ENCODE measurements around the gene PPP1R9A. TPM values are rescaled to one million over a fixed set of nuclear protein-coding genes. Genes with fewer than 3 reads are reported as not detected.

PPP1R9A gene
- polyA plus RNA-seq, 1 donor from 2014 or later, result 52.8 TPM

- Histone ChIP-seq H3K27ac (ENCODE audit: low read length) (no peak overlapping the region), H2AFZ (ENCODE audit: low read depth, low read length) (no peak overlapping the region), H3K4me3 (ENCODE audit: low read length) (no peak overlapping the region), H3K9me3 (ENCODE audit: low read length) (no peaks in the 10 kb centered on the region), H4K20me1 (ENCODE audit: insufficient read depth) (no peaks in the 10 kb centered on the region), H3K9me2 (ENCODE audit: insufficient read depth, low read length) (no peaks in the 10 kb centered on the region), H3K36me3 (ENCODE audit: insufficient read depth, low read length) (no peaks in the 10 kb centered on the region), H3F3A (ENCODE audit: insufficient read depth, low read length, poor library complexity, severe bottlenecking) (peaks cover 4% of the 10 kb centered on the region), H3K4me2 (ENCODE audit: low read length) (no peak overlapping the region), H3K9ac (ENCODE audit: low read length) (no peak overlapping the region), H3K27me3 (ENCODE audit: insufficient read depth, low read depth, low read length) (no peaks in the 10 kb centered on the region), H3K79me2 (replicated peaks; ENCODE audit: insufficient read depth, low read length) (peaks cover 16% of the 10 kb centered on the region)
- TF ChIP-seq EZH2 (IDR thresholded peaks at IDR 0.05; ENCODE audit: borderline replicate concordance, insufficient read depth, low read length, poor library complexity, severe bottlenecking) (no peak), POLR2AphosphoS5 (IDR thresholded peaks at IDR 0.05) (no peak), CTCF (IDR thresholded peaks at IDR 0.05; ENCODE audit: poor library complexity, severe bottlenecking) (no peak), SMC3 (conservative IDR thresholded peaks at IDR 0.05; ENCODE audit: poor library complexity) (no peak), MXI1 (conservative IDR thresholded peaks at IDR 0.05; ENCODE audit: poor library complexity, severe bottlenecking) (no peak), REST (IDR thresholded peaks at IDR 0.05; ENCODE audit: borderline replicate concordance) (no peak), TAF1 (IDR thresholded peaks at IDR 0.05; ENCODE audit: low read depth) (no peak), RAD21 (conservative IDR thresholded peaks at IDR 0.05) (no peak), EP300 (conservative IDR thresholded peaks at IDR 0.05; ENCODE audit: poor library complexity, severe bottlenecking) (no peak)
These were observed 2.4 kb upstream of the PPP1R9A start for GRCh38 chr7:94904982-94905381.

- no peaks in the 10 kb centered on the region for H4K20me1 ChIP-seq (ENCODE audit: insufficient read depth)
- peaks cover 4% of the 10 kb centered on the region for H3F3A ChIP-seq (ENCODE audit: insufficient read depth, low read length, poor library complexity, severe bottlenecking)
- no peak overlapping the region for H3K9ac ChIP-seq (ENCODE audit: low read length)
- H3K9me3 ChIP-seq (ENCODE audit: low read length), result no peaks in the 10 kb centered on the region
- no peaks in the 10 kb centered on the region for H3K36me3 ChIP-seq (ENCODE audit: insufficient read depth, low read length)
- TF ChIP-seq TAF1 (IDR thresholded peaks at IDR 0.05; ENCODE audit: low read depth), result no peak
- TF ChIP-seq RAD21 (conservative IDR thresholded peaks at IDR 0.05), result no peak
- TF ChIP-seq SMC3 (conservative IDR thresholded peaks at IDR 0.05; ENCODE audit: poor library complexity), result no peak
- no peak for TF ChIP-seq CTCF (IDR thresholded peaks at IDR 0.05; ENCODE audit: poor library complexity, severe bottlenecking)
- TF ChIP-seq EP300 (conservative IDR thresholded peaks at IDR 0.05; ENCODE audit: poor library complexity, severe bottlenecking), result no peak
- no peak for TF ChIP-seq EZH2 (IDR thresholded peaks at IDR 0.05; ENCODE audit: borderline replicate concordance, insufficient read depth, low read length, poor library complexity, severe bottlenecking)
- no peak for TF ChIP-seq POLR2AphosphoS5 (IDR thresholded peaks at IDR 0.05)
- TF ChIP-seq MXI1 (conservative IDR thresholded peaks at IDR 0.05; ENCODE audit: poor library complexity, severe bottlenecking), result no peak
- H3K79me2 ChIP-seq (replicated peaks; ENCODE audit: insufficient read depth, low read length), result peaks cover 28% of the 10 kb centered on the region
- H2AFZ ChIP-seq (ENCODE audit: low read depth, low read length), result no peak overlapping the region
- H3K4me3 ChIP-seq (ENCODE audit: low read length), result no peak overlapping the region
- no peaks in the 10 kb centered on the region for H3K9me2 ChIP-seq (ENCODE audit: insufficient read depth, low read length)
- no peak overlapping the region for H3K4me2 ChIP-seq (ENCODE audit: low read length)
- H3K27me3 ChIP-seq (ENCODE audit: insufficient read depth, low read depth, low read length), result no peaks in the 10 kb centered on the region
- H3K27ac ChIP-seq (ENCODE audit: low read length), result no peak overlapping the region
These were observed 1.1 kb upstream of the PPP1R9A start for GRCh38 chr7:94906065-94906851.

Measured in neural cell (in vitro differentiated cells).